IMR-90 (cell line): ENCODE results near the gene SPATA33. TPM values are rescaled to one million over a fixed set of nuclear protein-coding genes. Genes with fewer than 3 reads are reported as not detected.

Source experiments
- ATAC-seq: fragments of 200-7000 bp; cut with Tn5 transposase; 2 replicates; pipeline ENCODE4 v1.9.1; 2020; ENCODE audit warnings: low read depth, mild to moderate bottlenecking, moderate library complexity
- BruUV-seq: library from RNA; stranded (reverse); fragments of 400-500 nt; replicated peaks from 2 replicates; lab custom pipeline; 2021; lab: Mats Ljungman, UMichigan
- CTCF ChIA-PET: fragments of 300-600 bp; formaldehyde crosslinking; extraction: SDS; loops from one replicate; lab custom pipeline; 2021; ENCODE audit warnings: antibody characterized with exemption; lab: Yijun Ruan, JAX
- POLR2A ChIA-PET: fragments of 300-600 bp; sonication (Branson Sonifier 250); formaldehyde crosslinking; loops from one replicate; lab custom pipeline; 2022; ENCODE audit warnings: antibody characterized with exemption; ENCODE audit not compliant: unreplicated experiment; lab: Charles Lee
- DNase-seq: peaks from one replicate; pipeline ENCODE4 v3.0.0; 2013
- H2AFZ ChIP-seq: replicated peaks from 2 replicates; pipeline ENCODE3; 2013; ENCODE audit warnings: low read length, mild to moderate bottlenecking; ENCODE audit not compliant: poor library complexity
- H2AK5ac ChIP-seq: 2 replicates; pipeline ENCODE4 v1.6.1; 2013; ENCODE audit warnings: low read depth, low read length, inconsistent platforms
- H2AK9ac ChIP-seq: replicated peaks from 2 replicates; pipeline ENCODE3; 2013; ENCODE audit warnings: mild to moderate bottlenecking, low read depth, low read length, moderate library complexity; ENCODE audit not compliant: poor library complexity
- H2BK120ac ChIP-seq: 2 replicates; pipeline ENCODE4 v1.6.1; 2013; ENCODE audit warnings: low read depth, low read length, inconsistent platforms
- H2BK15ac ChIP-seq: 3 replicates; pipeline ENCODE4 v1.6.1; 2013; ENCODE audit warnings: low read depth, low read length, inconsistent platforms
- H2BK20ac ChIP-seq: 2 replicates; pipeline ENCODE4 v1.6.1; 2013; ENCODE audit warnings: low read depth, mild to moderate bottlenecking, inconsistent platforms, low read length, moderate library complexity
- H2BK5ac ChIP-seq: 2 replicates; pipeline ENCODE4 v1.6.1; 2013; ENCODE audit warnings: mild to moderate bottlenecking, low read depth, low read length, inconsistent platforms; ENCODE audit not compliant: poor library complexity, severe bottlenecking
- H3K14ac ChIP-seq: replicated peaks from 2 replicates; pipeline ENCODE4 v1.6.1; 2013; ENCODE audit warnings: low read depth, low read length, inconsistent platforms
- H3K18ac ChIP-seq: 2 replicates; pipeline ENCODE4 v1.6.1; 2013; ENCODE audit warnings: low read depth, low read length, control low read depth
- H3K23ac ChIP-seq: 2 replicates; pipeline ENCODE4 v1.6.1; 2013; ENCODE audit warnings: low read depth, low read length, inconsistent platforms
- H3K27ac ChIP-seq: 2 replicates; pipeline ENCODE4 v1.5.1; 2013; ENCODE audit warnings: mild to moderate bottlenecking, control low read depth, low read length; ENCODE audit not compliant: insufficient read depth
- H3K27me3 ChIP-seq: 2 replicates; pipeline ENCODE4 v1.6.1; 2013; ENCODE audit warnings: low read length; ENCODE audit not compliant: control insufficient read depth, insufficient read depth
- H3K36me3 ChIP-seq: 2 replicates; pipeline ENCODE4 v1.6.1; 2013; ENCODE audit warnings: low read length, mixed read lengths; ENCODE audit not compliant: control insufficient read depth, insufficient read depth
- H3K4ac ChIP-seq: 2 replicates; pipeline ENCODE4 v1.6.1; 2013; ENCODE audit warnings: low read depth, low read length, inconsistent platforms
- H3K4me1 ChIP-seq: 2 replicates; pipeline ENCODE4 v1.6.1; 2013; ENCODE audit warnings: low read length, mixed read lengths; ENCODE audit not compliant: control insufficient read depth, insufficient read depth
- H3K4me2 ChIP-seq: 2 replicates; pipeline ENCODE4 v1.6.1; 2013; ENCODE audit warnings: low read depth, mild to moderate bottlenecking, control low read depth, low read length, moderate library complexity
- H3K4me3 ChIP-seq: 2 replicates; pipeline ENCODE4 v1.5.1; 2013; ENCODE audit warnings: low read depth, mild to moderate bottlenecking, control low read depth, low read length, moderate library complexity; ENCODE audit not compliant: insufficient read depth
- H3K56ac ChIP-seq: 2 replicates; pipeline ENCODE4 v1.6.1; 2013; ENCODE audit warnings: low read length, inconsistent platforms; ENCODE audit not compliant: insufficient read depth; ENCODE audit errors: extremely low read depth
- H3K79me1 ChIP-seq, 2 experiments: 2 replicates each; pipeline ENCODE4 v1.6.1; 2013; ENCODE audit warnings: low read length in 2 of 2, inconsistent platforms in 1 of 2, low read depth in 1 of 2
- H3K9ac ChIP-seq: 2 replicates; pipeline ENCODE4 v1.6.1; 2013; ENCODE audit warnings: low read depth, low read length, control low read depth
- H3K9me1 ChIP-seq: 2 replicates; pipeline ENCODE4 v1.6.1; 2013; ENCODE audit warnings: low read length, inconsistent platforms; ENCODE audit not compliant: insufficient read depth
- H3K9me3 ChIP-seq: 2 replicates; pipeline ENCODE4 v1.6.1; 2013; ENCODE audit warnings: low read length; ENCODE audit not compliant: control insufficient read depth, insufficient read depth
- H4K20me1 ChIP-seq: 2 replicates; pipeline ENCODE4 v1.6.1; 2013; ENCODE audit warnings: low read length, inconsistent platforms; ENCODE audit not compliant: insufficient read depth
- H4K5ac ChIP-seq: 2 replicates; pipeline ENCODE4 v1.6.1; 2013; ENCODE audit warnings: mild to moderate bottlenecking, low read depth, low read length, control low read depth
- H4K8ac ChIP-seq, 2 experiments: 2 replicates each; pipeline ENCODE4 v1.6.1; 2013; ENCODE audit warnings: low read depth in 2 of 2, low read length in 2 of 2, control low read depth in 1 of 2, inconsistent platforms in 1 of 2
- H4K91ac ChIP-seq: 2 replicates; pipeline ENCODE4 v1.6.1; 2013; ENCODE audit warnings: low read depth, low read length, inconsistent platforms; ENCODE audit not compliant: insufficient read depth
- CTCF ChIP-seq: conservative IDR thresholded peaks from 2 replicates; pipeline ENCODE4 v1.5.1; 2012; ENCODE audit warnings: mild to moderate bottlenecking, low read depth, low read length, improper control_type of control experiment
- MXI1 ChIP-seq: IDR thresholded peaks from 2 replicates; pipeline ENCODE4 v1.6.1; 2012; ENCODE audit warnings: low read depth, mild to moderate bottlenecking, low read length, moderate library complexity, borderline replicate concordance
- RCOR1 ChIP-seq: IDR thresholded peaks from 2 replicates; pipeline ENCODE4 v1.6.1; 2012; ENCODE audit warnings: mild to moderate bottlenecking, low read length, improper control_type of control experiment; ENCODE audit not compliant: insufficient replicate concordance
- SMC3 ChIP-seq: fragments of 150-350 bp; IDR thresholded peaks from 2 replicates; pipeline ENCODE4 v1.6.1; 2016; ENCODE audit warnings: low read depth, mild to moderate bottlenecking, antibody characterized with exemption, low read length, moderate library complexity
- WGBS, 2 experiments: methylation state at CpG; one replicate each; pipeline versions ENCODE4 v1.1.5 to v1.1.7; 2013; ENCODE audit warnings: missing lambda C conversion rate in 2 of 2; ENCODE audit not compliant: insufficient read length in 1 of 2; ENCODE audit errors: extremely low coverage in 2 of 2; 5-methylcytosine and 5-hydroxymethylcytosine counted together
- dilution Hi-C: fragments of 300-500 bp; cut with HindIII; formaldehyde crosslinking; loops from one replicate; pipeline ENCODE4 v1.14.3; 2018; ENCODE audit warnings: low sequenced_read_pairs; ENCODE audit not compliant: unreplicated experiment
- in situ Hi-C: fragments of 300-500 bp; cut with MboI; formaldehyde crosslinking; loops from 3 replicates; pipeline ENCODE4 v1.14.3; 2019; ENCODE audit warnings: low sequenced_read_pairs, inconsistent platforms, mixed read lengths
- intact Hi-C: fragments of 100-400 bp; cut with micrococcal nuclease; formaldehyde crosslinking; loops from 2 replicates; pipeline ENCODE4 v1.10.0; 2022
- polyA plus RNA-seq, 3 experiments: library from polyadenylated mRNA; depleted of rRNA; stranded (reverse); fragments of >200 nt; gene quantifications; 2 replicates each; pipeline ENCODE4 v1.2.3, GENCODE V29; 2012; ENCODE audit warnings: low replicate concordance in 1 of 3
- total RNA-seq: library from RNA; depleted of rRNA; stranded (reverse); fragments of >200 nt; gene quantifications from 2 replicates; pipeline ENCODE4 v1.2.3, GENCODE V29; 2012

SPATA33 gene
- total and polyA plus RNA-seq, 2 of the 4 experiments (the other 2 are of a cell fraction) = 0.90 to 3.4 TPM

- no peak for TF ChIP-seq RCOR1
These were observed 42.5 kb downstream of the SPATA33 start (continued) for GRCh38 chr16:89700100-89700648.

GRCh38 chr16:89700649-89701424 lies 43.2 kb downstream of the SPATA33 start:
- H3K4me1 ChIP-seq = peaks cover 11% of the 10 kb centered on the region
- H4K20me1 ChIP-seq = peaks cover 28% of the 10 kb centered on the region
- peak overlapping the region in 1 of 2 experiments; percentile 37; a peak in 1 of 4 replicates for H4K8ac ChIP-seq
- peak overlapping the region; percentile 86 for H3K4me2 ChIP-seq
- no peak overlapping the region for H4K5ac ChIP-seq
- H4K91ac ChIP-seq = no peak overlapping the region
- peak overlapping the region; percentile 100 for H3K4me3 ChIP-seq
- H2AFZ ChIP-seq = peak overlapping the region; percentile 97
- ChIA-PET POLR2A (no interaction called here), CTCF (interaction anchor here (0.7 to 3.2 kb wide), 9 partner anchors 10 to 160 kb away, joined by 3 to 19 read pairs (median 3); no protein-coding TSS in a partner anchor)
- peaks cover 5 to 20% of the 10 kb centered on the region in 2 experiments; a peak in 2 of 4 replicates for H3K79me1 ChIP-seq
- H3K56ac ChIP-seq = no peak overlapping the region
- H2AK9ac ChIP-seq = peak overlapping the region; percentile 95
- H3K23ac ChIP-seq = no peak overlapping the region
- H2BK20ac ChIP-seq = no peak overlapping the region
- peak overlapping the region; percentile 86 for H2AK5ac ChIP-seq
- dilution Hi-C loops = no loop called here
- ATAC-seq (peak; percentile 6), DNase-seq (peak; percentile 24)
- H3K27ac ChIP-seq = peak overlapping the region; percentile 64; the same call in 1 of the 2 replicates
- TF ChIP-seq SMC3 (no peak), CTCF (peak; percentile 40), MXI1 (0 out of 2 replicates have a peak, but pooled peaks have one; percentile 42)
- no peak overlapping the region for H3K18ac ChIP-seq
- in situ Hi-C loops = no loop called here
- 2% methylated on average over 49 of the region's 78 CpGs; no CpG with 5 or more reads in 1 of the 2 experiments for WGBS, 2 experiments
- BruUV-seq = no TSS peak
- H3K9ac ChIP-seq = peak overlapping the region; percentile 89
- peak overlapping the region; percentile 1; the same call in 1 of the 2 replicates for H3K4ac ChIP-seq
- H2BK15ac ChIP-seq = no peak overlapping the region
- no peaks in the 10 kb centered on the region for H3K27me3 ChIP-seq
- H3K36me3 ChIP-seq = peaks cover 10% of the 10 kb centered on the region; the same call in 1 of the 2 replicates
- peak overlapping the region; percentile 35 for H2BK5ac ChIP-seq
- intact Hi-C loops = loop anchor here (2.0 kb wide), 2 partner anchors 92 to 160 kb away; no protein-coding TSS in a partner anchor
- no peaks in the 10 kb centered on the region for H3K9me3 ChIP-seq
- H2BK120ac ChIP-seq = no peak overlapping the region
- no peaks in the 10 kb centered on the region for H3K9me1 ChIP-seq
- H3K14ac ChIP-seq = peak overlapping the region; percentile 10; the same call in 1 of the 2 replicates
